Measurements from ENCODE around the gene NSRP1.
"Not testable (repeated sequence)": the region's sequence is repeated elsewhere in the genome, so short reads cannot be mapped to it uniquely, and the experiment has no call there.

The NSRP1 gene

DNA sequence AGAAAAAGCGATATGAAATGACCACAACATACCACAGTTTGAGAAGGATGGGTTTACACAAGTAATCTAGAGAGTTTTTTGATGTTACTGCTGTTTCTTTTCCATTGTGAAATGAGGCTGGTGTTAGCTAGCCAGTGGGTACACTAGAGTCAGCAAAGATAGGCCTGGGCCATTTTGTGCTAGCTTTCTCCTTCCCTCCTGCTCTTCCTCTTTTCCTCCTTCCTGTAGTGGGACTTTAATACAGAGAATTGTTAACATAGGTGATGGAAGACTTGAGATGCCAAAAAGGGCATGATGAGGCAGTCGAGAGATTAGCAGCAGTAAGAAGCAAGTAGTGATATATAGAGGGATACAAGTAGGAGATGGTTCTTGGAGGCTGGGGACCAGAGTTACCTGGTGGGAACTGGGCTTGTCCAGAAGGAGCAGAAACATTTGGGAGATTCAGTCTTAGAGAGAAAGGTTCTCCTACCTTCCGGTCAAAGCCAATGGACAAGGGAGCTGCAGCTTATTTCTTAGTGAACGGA, 7.7 kb downstream of the NSRP1 start:
- no peak for DNase-seq

DNA sequence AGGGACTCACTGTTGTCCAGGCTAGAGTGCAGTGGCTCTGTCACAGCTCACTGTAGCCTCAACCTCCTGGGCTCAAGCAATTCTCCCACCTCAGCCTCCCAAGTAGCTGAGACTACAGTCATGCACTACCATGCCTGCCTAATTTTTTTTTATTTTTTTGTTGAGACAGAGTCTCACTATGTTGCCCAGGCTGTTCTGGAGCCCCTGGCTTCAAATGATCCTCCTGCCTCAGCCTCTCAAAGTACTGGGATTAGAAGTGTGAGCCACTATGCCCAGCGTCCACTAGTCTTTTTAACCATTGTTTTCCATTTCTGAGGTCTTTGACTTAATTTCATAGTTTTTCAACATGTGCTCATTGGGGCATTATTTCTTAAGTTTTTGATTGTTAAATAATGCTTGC, 13.5 kb downstream of the NSRP1 start:
- no peak for DNase-seq

DNA sequence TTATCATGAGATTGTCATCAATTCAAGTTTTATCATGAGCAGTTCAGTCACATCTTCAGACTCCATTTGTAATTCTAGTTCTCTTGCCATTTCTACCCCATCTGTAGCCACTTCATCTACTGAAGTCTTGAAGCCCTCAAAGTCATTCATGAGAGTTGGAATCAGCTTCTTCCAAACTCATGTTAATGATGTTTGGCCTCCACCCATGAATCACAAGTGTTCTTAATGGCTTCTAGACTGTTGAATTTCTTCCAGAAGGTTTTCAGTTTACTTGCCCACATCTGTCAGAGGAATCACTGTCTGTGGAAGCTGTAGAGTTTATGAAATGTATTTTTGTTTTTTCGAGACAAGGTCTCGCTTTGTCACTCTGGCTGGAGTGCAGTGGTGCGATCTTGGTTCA, 16.0 kb downstream of the NSRP1 start:
- DNase-seq = no peak

DNA sequence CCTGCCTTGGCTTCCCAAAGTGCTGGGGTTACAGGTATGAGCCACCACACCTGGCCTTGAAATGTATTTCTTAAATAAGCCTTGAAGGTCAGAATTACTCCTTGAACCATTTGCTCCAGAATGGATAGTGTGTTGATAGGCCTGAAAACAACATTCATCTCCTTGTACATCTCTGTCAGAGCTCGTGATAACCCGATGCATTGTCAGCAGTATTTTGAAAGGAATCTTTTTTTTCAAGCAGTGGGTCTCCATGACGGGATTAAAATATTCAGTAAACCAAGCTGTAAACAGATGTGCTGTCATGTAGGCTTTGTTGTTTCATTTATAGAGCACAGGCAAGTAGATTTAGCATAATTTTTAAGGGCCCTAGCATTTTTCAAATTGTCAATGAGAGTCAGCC, 16.6 kb downstream of the NSRP1 start:
- no peak for DNase-seq

DNA sequence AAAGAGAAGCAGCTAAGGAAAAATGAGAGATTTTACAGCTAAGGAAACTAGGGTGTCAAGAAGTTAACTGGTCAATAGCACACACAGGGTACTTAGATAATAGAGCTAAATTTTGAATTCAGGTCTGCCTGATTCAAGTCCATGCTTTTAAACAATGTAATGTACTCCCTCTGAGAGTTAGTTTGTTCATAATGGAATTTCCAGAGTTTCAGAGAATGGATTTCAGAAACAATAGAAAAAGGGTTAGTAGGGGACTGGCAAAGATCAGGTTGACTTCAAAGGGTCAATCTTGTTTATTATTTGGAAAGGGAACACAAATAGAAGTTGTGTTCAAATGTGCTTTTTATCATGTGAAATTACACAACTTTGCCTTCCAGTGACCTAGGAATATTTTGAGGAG, 17.9 kb downstream of the NSRP1 start:
- no peak for DNase-seq

DNA sequence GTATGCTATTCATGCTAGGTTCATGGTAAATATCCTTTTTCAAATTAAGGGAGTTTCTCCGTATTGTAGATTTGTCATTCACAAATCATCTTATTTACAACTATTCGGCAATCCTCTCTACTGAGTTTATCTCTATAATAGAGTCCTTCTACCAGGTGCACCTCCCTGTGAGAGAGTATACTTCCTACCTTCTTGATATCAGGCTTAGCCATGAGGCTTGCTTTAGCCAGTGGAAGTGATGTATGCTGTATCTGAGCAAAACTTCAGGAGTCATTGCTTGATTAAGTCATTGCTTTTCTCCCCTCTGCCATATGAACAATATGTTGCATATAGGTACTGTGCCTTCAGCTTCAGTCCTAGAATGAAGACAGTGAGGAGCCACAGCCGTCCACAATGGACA, 20.5 kb downstream of the NSRP1 start:
- no peak for DNase-seq

DNA sequence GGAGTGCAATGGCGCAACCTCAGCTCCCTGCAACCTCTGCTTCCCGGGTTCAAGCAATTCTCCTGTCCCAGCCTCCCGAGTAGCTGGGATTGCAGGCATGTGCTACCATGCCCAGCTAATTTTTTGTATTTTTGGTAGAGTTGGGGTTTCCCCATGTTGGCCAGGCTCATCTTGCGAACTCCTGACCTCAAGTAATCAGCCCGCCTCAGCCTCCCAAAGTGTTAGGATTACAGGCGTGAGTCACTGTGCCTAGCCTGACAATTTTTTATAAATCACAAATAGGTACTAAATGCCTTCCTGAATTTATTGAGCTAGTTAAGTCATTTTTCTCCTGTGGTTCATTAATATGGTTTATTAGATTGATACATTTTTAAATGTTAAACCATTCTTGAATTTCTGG, 31.2 kb downstream of the NSRP1 start:
- DNase-seq = not testable (repeated sequence)

DNA sequence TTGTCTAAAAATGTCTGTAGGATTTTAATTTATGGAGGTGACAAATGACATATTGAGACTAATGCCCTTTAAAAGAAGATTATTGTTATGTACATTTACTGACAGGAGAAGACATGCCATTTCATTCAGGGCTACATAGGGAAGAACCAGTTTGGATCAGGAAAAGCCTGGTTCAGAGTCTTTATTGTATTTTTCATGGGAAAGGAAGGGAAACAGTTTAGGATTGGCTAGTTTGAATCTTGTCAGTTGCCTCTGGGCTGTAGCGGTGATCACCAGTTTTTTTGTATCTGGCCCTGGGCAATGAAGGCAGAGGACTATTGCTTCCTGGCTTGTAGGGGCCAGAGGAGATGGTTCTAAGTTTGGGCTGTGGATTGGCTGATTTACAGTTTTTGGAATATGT, 31.8 kb downstream of the NSRP1 start:
- no peak for DNase-seq

DNA sequence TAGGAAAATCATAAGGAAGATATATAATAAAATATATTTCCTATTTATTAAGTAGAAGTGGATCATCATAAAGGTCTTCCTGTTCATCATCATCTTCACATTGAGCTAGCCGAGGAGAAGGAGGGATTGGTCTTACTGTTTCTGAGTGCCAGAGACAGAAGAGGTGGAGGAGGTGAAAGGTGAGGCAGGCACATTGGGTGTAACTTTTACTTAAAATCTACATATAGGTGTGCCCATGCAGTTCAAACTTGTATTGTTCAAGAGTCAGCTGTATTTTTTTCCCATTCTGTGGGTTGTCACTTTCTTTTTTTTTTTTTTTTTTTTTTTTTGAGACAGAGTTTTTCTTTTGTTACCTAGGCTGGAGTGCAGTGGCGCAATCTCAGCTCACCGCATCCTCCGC, 34.9 kb downstream of the NSRP1 start:
- DNase-seq = no peak

DNA sequence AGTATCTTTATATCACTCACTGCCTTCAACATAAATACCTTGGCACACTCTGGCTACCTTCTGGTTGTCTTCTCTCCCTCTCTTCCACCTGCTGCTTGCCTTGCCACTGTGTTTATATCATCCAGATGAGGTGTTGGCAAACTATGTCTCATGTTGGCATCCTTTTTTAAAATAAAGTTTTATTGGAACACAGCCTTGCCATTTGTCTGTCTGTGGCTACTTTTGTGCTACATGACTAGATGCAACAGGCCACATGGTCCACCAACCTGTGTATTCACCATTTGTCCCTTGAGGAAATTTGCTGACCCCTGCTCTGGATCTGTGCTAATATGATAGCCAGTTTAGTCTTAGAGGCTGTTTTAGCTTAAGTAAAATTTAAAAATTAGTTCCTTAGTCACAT, 36.8 kb downstream of the NSRP1 start:
- no peak for DNase-seq

DNA sequence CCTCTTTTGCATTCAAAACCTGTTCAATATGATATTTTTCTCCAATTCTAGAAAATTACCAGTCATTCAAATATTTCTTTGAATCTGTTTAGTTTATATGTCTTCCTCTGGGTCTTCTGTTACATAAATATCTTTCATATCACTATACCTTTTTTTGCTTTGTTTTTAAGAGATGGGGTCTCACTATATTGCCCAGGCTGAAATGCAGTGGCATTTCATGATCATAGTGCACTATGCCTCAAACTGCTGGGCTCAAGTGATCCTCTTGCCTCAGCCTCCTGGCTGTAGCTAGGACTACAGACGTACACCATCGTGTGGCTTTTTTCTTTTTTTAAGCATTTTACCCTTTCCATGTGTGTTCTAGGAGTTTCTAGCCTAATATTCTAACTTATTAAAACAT, 38.8 kb downstream of the NSRP1 start:
- no peak for DNase-seq

DNA sequence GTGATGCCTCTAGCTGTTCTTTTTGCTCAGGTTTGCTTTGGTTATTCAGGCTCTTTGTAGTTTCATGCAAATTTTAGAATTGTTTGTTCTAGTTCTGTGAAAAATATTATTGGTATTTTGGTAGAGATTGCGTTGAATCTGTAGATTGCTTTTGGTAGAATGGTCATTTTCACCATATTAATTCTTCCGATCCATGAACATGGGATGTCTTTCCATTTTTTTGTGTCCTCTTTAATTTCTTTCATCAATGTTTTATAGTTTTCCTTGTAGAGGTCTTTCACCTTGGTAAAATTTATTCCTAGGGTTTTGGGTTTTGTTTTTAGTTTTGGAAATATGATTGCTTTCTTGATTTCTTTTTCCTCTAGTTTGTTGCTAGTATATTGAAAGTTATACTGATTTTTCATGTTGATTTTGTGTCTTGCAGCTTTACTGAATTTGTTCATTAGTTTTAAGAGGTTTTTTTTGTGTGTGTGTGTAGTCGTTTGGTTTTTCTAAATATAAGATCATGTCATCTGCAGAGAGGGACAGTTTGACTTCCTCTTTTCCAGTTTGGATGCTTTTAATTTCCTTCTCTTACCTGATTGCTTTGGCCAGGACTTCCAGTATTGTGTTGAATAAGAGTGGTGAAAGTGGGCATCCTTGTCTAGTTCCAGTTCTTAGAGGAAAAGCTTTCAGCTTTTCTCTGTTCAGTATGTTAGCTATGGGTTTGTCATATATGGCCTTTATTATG, 42.4 kb downstream of the NSRP1 start:
- DNase-seq = no peak

DNA sequence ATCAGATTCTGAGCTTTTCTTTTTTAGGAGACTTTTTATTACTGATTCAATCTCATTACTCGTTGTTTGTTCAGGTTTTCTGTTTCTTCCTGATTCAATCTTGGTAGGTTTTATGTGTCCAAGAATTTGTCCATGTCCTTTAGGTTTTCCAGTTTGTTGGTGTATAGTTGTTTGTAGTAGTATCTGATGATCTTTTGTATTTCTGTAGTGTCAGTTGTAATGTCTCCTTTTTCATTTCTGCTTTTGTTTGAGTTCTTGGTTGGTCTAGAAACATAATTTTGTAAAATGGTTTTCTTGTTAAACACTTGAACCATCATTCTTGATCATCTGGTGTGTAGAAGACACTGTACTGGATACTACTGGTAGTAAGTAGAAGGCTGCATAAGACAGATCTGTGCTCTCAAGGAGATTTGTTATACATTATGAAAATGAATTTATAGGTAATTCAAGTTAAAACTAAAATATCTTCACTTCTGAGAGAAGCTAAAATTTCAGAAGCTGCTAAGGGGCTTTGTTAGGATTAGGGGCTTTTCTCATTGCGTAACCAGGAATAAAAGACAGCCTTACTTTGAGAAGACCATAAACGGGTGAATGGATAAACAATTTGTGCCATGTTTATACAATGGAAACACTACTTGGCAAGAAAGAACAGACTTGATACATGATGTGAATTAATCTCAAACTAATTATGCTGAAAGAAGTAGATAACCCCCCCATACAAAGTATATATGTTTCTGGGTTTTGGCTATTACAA, 44.0 kb downstream of the NSRP1 start:
- no peak for DNase-seq

DNA sequence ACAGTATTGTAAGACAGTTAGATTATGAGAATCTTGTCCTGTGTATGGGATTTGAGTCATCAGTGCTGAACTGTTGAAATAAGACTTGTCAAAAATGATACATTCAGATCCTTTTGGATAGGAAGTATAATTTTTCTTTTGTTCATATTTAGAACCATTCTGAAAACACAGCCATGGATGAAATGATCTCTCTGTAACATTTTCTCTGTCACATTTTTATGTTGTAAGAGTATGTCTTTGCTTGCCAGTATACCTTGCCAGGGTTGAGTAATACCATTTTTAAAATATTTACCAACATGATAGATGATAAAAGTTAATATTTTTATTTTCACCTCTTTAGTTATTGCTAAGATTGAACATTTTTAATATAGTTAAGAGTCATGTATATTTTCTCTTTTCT, 45.0 kb downstream of the NSRP1 start:
- no peak for DNase-seq

DNA sequence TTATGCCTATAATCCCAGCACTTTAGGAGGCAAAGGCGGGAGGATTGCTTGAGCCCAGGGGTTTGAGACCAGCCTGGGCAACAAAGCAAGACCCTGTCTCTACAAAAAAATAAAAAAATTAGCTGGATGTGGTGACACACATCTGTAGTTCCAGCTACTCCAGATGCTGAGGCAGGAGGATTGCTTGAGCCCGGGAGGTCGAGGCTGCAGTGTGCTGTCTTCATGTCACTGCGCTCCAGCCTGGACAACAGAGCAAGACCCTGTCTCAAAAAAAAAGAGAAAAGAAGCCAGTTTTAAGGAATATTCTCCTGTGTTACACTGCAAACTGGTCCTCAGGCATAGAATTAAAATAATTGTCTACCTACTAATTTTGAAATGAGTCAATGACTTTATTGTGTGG, 47.9 kb downstream of the NSRP1 start:
- DNase-seq = no peak

DNA sequence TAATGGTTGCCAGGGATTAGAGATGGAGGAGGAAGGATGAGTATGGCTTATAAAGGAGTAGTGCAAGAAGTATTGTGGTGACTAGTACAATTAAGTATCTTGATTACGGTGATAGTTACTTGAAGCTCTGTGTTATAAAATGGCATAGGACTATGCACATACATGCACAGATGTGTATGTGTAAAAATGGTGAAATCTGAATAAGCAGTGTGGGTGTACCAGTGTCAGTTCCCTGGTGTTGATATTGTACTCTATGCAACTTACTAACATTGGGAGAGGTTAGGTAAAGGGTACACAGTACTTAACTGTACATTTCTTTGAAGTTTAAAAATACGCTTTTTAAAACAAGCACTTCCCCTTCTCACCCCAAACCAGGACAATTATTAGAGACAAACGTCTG, 48.5 kb downstream of the NSRP1 start:
- DNase-seq = no peak

DNA sequence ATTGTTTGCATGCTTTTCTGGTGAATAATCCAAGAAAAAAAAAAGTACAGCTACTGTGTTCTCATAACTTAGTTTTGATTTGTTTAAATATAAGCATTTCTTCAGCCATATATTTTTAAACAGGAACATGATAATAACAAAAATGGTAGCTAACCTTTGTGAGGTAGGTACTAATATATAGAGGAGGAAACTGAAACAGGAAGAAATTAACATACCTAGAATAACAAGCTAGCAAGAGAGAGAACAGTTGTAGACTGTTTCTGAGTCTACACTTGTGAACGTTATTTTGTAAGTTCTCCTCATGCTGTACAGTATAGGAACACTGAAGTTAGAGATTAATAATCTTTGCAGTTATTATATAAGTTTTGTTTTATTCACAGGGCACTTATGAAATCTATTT, 49.3 kb downstream of the NSRP1 start:
- DNase-seq = no peak

DNA sequence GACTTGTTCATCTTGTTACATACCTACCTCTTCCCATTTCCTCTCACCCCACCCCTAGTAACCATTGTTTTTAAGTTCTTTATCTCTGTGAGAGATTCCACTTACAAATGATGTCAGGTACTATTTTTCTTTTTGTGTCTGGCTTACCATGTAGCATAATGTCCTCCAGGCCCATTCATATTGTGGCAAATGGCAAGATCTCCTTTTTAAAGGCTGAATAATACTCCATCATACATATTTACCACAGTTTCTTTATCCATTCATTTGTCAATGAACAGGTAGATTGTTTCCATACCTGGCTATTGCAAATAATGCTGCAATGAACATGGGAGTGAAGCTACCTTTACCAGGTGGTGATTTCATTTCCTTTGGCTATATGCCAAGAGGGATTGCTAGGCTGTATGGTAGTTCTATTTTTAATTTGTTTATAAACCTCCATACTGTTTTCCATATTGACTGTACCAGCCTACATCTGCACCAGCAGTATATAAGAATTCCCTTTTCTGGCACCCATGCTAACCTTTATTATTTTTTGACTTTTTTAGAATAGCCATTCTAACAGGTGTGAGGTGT, 53.9 kb downstream of the NSRP1 start:
- no peak for DNase-seq

DNA sequence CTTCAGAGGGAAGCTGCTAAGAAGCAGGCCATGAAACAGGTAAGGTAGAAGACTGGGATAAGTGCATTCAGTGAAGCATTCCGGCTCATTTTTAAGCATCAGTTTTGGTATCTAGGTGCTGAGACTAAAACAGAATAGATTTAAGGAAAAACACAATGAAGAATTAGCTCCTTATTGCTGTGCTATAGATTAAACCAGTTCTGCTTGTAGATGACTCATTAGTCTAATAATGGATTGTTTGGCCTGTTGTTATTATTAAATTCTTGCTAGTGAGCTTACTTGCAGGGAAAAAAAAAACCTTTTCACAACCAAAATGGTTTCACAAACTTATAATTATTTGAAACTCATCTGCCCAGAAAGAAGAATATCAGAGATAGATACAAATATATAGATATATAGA, 55.9 kb downstream of the NSRP1 start:
- no peak for DNase-seq

DNA sequence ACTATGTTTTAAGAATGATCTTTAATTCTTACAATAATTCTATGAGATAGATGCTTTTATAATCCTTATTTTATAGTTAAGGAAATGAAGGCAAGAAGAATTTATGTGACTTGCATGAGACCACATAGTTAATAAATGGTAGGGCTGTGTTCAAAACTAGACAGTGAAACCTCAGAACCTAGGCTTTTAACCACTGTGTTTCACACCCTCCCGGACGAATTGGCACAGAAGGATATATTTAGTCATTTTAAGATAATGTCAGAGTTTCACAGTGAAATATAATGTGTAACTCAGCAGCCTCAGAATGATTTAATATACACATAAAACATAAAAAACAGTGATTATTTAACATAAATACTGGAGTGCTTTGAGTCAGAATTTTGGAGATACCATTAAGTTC, 57.0 kb downstream of the NSRP1 start:
- DNase-seq = no peak

DNA sequence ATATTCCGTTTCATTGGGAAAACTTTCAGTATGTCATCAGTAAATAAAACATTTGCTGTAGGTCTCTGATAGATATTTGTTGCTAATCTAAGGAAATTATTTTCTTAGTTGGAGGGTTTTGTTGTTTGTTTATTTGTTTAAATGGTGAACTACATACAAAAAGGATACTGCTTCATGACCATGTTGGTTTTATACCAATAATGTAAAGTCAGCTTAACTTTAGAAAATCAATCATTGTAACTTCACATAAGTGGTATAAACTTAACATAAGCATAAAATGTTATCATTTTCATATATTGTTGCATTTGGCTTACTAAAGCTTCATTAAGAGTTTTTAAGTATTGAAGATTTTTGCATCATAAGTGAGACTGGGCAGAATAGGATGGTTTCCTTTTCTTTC, 57.9 kb downstream of the NSRP1 start:
- no peak for DNase-seq

DNA sequence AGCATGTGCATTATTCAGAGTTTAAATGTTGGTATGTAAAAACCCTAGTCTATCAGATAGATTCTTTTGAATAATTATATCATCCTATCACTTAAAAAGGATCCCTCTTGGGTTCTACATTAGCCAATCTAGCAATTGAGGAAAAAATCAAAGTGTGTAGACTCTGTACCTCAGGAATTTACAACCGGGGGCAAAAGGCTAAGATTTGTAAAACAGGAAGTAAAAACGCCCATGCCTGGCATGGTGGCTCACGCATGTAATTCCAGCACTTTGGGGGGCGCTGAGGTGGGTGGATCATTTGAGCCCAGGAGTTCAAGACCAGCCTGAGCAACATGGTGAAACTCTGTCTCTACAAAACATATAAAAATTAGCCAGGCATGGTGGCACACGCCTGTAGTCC, 60.2 kb downstream of the NSRP1 start:
- DNase-seq = no peak

DNA sequence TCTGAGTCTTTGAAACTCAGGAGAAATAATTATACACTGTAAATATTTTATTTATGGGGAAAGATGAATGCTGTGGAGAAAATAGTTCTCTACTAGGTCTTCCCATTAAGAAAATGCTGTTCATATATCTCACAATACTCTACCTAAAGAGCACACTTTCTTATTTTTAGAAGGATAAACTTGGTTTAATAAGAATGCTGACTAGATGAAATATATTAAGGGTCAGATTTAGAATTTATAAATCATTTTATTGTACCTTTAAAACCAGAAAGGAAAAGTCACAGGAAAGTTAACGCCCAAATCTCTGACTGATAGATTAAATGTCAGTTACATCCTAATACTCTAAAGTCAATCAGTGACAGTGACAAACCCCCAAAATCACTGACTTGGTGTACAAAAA, 70.1 kb downstream of the NSRP1 start:
- DNase-seq = no peak

DNA sequence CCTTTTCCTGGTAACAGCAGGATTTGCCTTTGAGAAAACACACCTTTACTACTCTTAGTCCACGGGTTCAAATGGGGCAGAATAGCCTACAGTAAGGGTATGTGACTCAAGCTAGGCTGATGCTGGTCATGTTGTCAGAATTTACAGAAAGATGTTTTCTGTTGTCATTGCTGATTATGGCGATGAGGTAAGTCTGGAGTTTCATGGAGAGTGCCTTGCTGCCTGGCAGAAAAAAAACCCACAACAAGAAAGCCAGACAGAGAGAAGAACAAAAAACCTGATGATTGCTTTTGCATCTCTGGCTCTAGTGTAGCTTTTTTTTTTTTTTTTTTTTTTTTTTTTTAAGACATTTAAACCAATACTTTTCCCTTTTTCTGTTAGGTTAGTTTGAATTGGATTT, 71.0 kb downstream of the NSRP1 start:
- DNase-seq = no peak

Measured in effector CD8-positive, alpha-beta T cell (primary cell).